Astrocyte of the cerebellum (primary cell): ENCODE measurements around the gene TYW5.
A peak's percentile ranks its signal among the peaks of the same experiment; 100 is the strongest.

Source experiments
- DNase-seq: peaks from one replicate; pipeline ENCODE4 v3.0.0-alpha.2; 2011; ENCODE audit warnings: low read depth
- H3K4me3 ChIP-seq: 2 replicates; pipeline ENCODE4 v1.5.1; 2011; ENCODE audit warnings: mild to moderate bottlenecking, low read depth, low read length, moderate library complexity
- in situ Hi-C: cut with HindIII; loops from 2 replicates; pipeline ENCODE4 v1.10.0; 2017; ENCODE audit warnings: low sequenced_read_pairs
- TF ChIP-seq, protein P1 (sequence below): IDR thresholded peaks from 2 replicates; pipeline ENCODE4 v1.5.1; 2012; ENCODE audit warnings: low read length, low read depth, moderate library complexity, mild to moderate bottlenecking; ENCODE audit errors: missing control alignments

The TYW5 gene

GRCh38 chr2:199966976-199967375, 11.7 kb upstream of the TYW5 start:
- TF ChIP-seq, protein P1, sequence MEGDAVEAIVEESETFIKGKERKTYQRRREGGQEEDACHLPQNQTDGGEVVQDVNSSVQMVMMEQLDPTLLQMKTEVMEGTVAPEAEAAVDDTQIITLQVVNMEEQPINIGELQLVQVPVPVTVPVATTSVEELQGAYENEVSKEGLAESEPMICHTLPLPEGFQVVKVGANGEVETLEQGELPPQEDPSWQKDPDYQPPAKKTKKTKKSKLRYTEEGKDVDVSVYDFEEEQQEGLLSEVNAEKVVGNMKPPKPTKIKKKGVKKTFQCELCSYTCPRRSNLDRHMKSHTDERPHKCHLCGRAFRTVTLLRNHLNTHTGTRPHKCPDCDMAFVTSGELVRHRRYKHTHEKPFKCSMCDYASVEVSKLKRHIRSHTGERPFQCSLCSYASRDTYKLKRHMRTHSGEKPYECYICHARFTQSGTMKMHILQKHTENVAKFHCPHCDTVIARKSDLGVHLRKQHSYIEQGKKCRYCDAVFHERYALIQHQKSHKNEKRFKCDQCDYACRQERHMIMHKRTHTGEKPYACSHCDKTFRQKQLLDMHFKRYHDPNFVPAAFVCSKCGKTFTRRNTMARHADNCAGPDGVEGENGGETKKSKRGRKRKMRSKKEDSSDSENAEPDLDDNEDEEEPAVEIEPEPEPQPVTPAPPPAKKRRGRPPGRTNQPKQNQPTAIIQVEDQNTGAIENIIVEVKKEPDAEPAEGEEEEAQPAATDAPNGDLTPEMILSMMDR: no peak
- in situ Hi-C loops: no loop called here
- no peak for DNase-seq
- H3K4me3 ChIP-seq: no peak overlapping the region

GRCh38 chr2:199966405-199966804, 11.1 kb upstream of the TYW5 start:
- TF ChIP-seq, protein P1: no peak
- no peak for DNase-seq
- no peak overlapping the region for H3K4me3 ChIP-seq
- in situ Hi-C loops: no loop called here

DNA sequence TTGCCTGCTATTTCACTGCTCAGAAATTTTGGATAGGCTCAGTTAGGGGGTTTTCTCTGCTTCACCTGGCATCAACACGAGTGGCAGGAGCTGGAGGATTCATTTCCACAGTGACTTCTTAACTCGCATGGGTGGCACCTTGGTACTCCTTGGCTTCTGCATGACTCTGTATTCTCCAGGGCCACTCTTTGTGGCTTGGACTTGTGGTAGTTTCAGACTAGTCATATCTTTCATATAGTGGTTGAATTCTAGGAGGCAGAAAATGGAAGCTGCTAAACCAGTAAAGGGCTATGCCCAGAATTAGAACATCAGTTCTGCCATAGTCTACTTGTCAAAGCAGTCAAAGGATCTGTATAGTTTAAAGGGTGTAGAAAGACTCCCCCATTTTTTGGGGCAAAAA, 6.9 kb upstream of the TYW5 start:
- DNase-seq: no peak
- TF ChIP-seq, protein P1: no peak
- in situ Hi-C loops: no loop called here
- H3K4me3 ChIP-seq: no peak overlapping the region

GRCh38 chr2:199958014-199958413, 2.7 kb upstream of the TYW5 start:
- H3K4me3 ChIP-seq: no peak overlapping the region
- in situ Hi-C loops: no loop called here
- TF ChIP-seq, protein P1: no peak
- no peak for DNase-seq

DNA sequence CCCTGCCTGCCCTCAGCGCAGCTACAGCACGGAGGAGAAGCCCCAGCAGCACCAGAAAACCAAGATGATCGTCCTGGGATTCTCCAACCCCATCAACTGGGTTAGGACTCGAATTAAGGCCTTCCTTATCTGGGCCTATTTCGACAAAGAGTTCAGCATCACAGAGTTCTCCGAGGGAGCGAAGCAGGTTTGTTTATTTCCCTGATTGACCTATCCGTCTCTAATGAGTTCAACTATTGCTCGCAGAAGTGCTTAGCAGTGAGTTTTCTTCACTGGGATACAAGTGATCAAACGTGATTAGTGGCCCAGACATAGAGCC, 730 bp upstream of the TYW5 start:
- DNase-seq: no peak
- H3K4me3 ChIP-seq: peak overlapping the region; percentile 96

DNA sequence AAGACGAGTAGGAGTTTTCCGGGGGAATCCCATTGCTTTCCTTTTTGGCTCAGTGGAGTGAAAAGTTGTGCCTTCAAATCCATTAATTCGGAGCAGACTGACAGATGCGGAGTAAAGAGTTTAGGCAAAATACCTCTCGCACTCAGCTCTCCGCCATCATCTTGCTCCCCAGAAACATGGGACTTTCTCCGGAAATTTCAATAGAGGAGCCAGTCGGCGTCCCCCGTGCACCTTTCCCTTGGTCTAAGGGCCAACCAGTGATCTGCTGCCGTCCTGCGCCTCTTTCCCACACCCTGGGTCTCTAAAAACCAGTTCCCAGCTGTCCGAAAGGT, 318 bp downstream of the TYW5 start:
- H3K4me3 ChIP-seq: peak overlapping the region; percentile 96
- TF ChIP-seq, protein P1: no peak
- in situ Hi-C loops: no loop called here
- no peak for DNase-seq

More for the DNA sequence above, 730 bp upstream of the TYW5 start:
- in situ Hi-C loops: no loop called here
- TF ChIP-seq, protein P1: no peak

- in situ Hi-C loops: no loop called here
- H3K4me3 ChIP-seq: no peak overlapping the region
- TF ChIP-seq, protein P1: no peak
- no peak for DNase-seq
Measured at GRCh38 chr2:199951023-199951422, 4.3 kb downstream of the TYW5 start.
